ENCODE data around the gene MAP3K8.

The MAP3K8 gene

GRCh38 chr10:30490289-30491000, 56.5 kb downstream of the MAP3K8 start:
- no peak for DNase-seq (ENCODE audit: low read depth)

GRCh38 chr10:30491204-30491915, 57.4 kb downstream of the MAP3K8 start:
- DNase-seq (ENCODE audit: low read depth): no peak

GRCh38 chr10:30491916-30492515, 58.0 kb downstream of the MAP3K8 start:
- no peak for DNase-seq (ENCODE audit: low read depth)

- DNase-seq (ENCODE audit: low read depth): peak; percentile 72
Measured at GRCh38 chr10:30493609-30494530, 59.9 kb downstream of the MAP3K8 start.

GRCh38 chr10:30494558-30494957, 60.6 kb downstream of the MAP3K8 start:
- DNase-seq (ENCODE audit: low read depth): no peak

- DNase-seq (ENCODE audit: low read depth): no peak
Measured at GRCh38 chr10:30495687-30496086, 61.7 kb downstream of the MAP3K8 start.

- DNase-seq (ENCODE audit: low read depth): no peak
Measured at GRCh38 chr10:30499816-30500215, 65.8 kb downstream of the MAP3K8 start.

- DNase-seq (ENCODE audit: low read depth): peak; percentile 22
Measured at GRCh38 chr10:30500534-30500933, 66.5 kb downstream of the MAP3K8 start.

GRCh38 chr10:30500963-30501504, 67.0 kb downstream of the MAP3K8 start:
- DNase-seq (ENCODE audit: low read depth): no peak

GRCh38 chr10:30502266-30503060, 68.5 kb downstream of the MAP3K8 start:
- DNase-seq (ENCODE audit: low read depth): peak; percentile 58

- DNase-seq (ENCODE audit: low read depth): peak; percentile 30
Measured at GRCh38 chr10:30503700-30504266, 69.8 kb downstream of the MAP3K8 start.

GRCh38 chr10:30505543-30506298, 71.7 kb downstream of the MAP3K8 start:
- no peak for DNase-seq (ENCODE audit: low read depth)

- DNase-seq (ENCODE audit: low read depth): no peak
Measured at GRCh38 chr10:30509508-30509907, 75.5 kb downstream of the MAP3K8 start.

- DNase-seq (ENCODE audit: low read depth): no peak
Measured at GRCh38 chr10:30510184-30510931, 76.4 kb downstream of the MAP3K8 start.

GRCh38 chr10:30510932-30511700, 77.1 kb downstream of the MAP3K8 start:
- no peak for DNase-seq (ENCODE audit: low read depth)
